ENCODE measurements around the gene INTS14. TPM values are rescaled to one million over a fixed set of nuclear protein-coding genes. Genes with fewer than 3 reads are reported as not detected.

INTS14 gene
- total and polyA plus RNA-seq, 2 of the 8 experiments (the other 6 are each of a cell fraction or from before 2014, with no cell fraction given): 33.1 to 33.7 TPM

DNA sequence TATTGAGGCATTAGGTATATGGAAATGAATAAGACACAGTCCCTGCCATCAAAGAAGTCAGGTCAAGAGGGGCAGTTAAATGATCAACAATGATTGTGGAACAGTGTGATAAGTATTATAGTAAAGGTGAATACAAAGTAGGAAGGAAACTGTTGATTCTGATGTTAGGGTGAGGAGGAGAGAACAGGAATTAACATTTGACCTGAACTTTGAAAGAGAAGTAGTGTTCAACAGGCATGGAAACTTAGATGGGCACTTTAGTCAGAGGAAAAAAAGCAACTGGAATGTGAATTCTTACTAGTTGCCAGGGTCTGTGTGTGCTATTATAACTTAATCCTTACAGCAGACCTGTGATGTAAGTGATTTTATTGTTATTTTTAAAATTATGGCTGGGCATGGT, 63.1 kb downstream of the INTS14 start:
- H3K14ac ChIP-seq (ENCODE audit: insufficient read length): no peak overlapping the region
- DNase-seq (ENCODE audit: low read depth in 1 of 2, low spot score in 2 of 2) (no peak), FAIRE-seq (no peak)
- no peak overlapping the region for H3K56ac ChIP-seq (replicated peaks; ENCODE audit: insufficient read length, low read depth, low read length)
- no peak overlapping the region for H3K4me3 ChIP-seq (ENCODE audit: extremely low read depth in 1 of 4, insufficient read depth in 2 of 4, low read depth in 3 of 4, low read length in 4 of 4)
- H3K18ac ChIP-seq (ENCODE audit: extremely low read depth, low read length): no peak overlapping the region
- H2AFZ ChIP-seq (ENCODE audit: low read length): no peak overlapping the region
- H3K4me1 ChIP-seq (replicated peaks in 1 of 4; ENCODE audit: control insufficient read depth in 3 of 4, insufficient read depth in 4 of 4, low read length in 3 of 4): peaks cover 0 to 2% (median 0%) of the 10 kb centered on the region in 4 experiments; a peak in 1 of 7 replicates
- no peak overlapping the region for H4K91ac ChIP-seq (replicated peaks; ENCODE audit: insufficient read length, low read length)
- peaks cover 6 to 80% of the 10 kb centered on the region in 2 experiments for H3K79me2 ChIP-seq (ENCODE audit: control insufficient read depth in 1 of 2, insufficient read depth in 2 of 2, low read length in 2 of 2)
- no peak overlapping the region for H3K4ac ChIP-seq (replicated peaks; ENCODE audit: insufficient read length, low read depth, low read length)
- ChIA-PET CTCF (ENCODE audit: partially characterized antibody) (no interaction called here), POLR2A (ENCODE audit: partially characterized antibody) (interaction anchor here (1.1 kb wide), 1 partner anchor 17 kb away, joined by 6 read pairs; the partner anchor contains the start of gene HACD3)
- H4K20me1 ChIP-seq (replicated peaks in 1 of 2; ENCODE audit: control insufficient read depth in 1 of 2, insufficient read depth in 2 of 2, low read length in 2 of 2): peaks cover 18 to 25% of the 10 kb centered on the region in 2 experiments
- peaks cover 6% of the 10 kb centered on the region; the same call in 1 of the 2 replicates for H3K79me1 ChIP-seq (ENCODE audit: low read depth, low read length)
- no peak overlapping the region for H2BK12ac ChIP-seq (ENCODE audit: low read depth, low read length)
- no peak overlapping the region for H3K9ac ChIP-seq (replicated peaks in 1 of 4; ENCODE audit: extremely low read depth in 1 of 4, low read depth in 3 of 4, low read length in 3 of 4)
- H2AK5ac ChIP-seq (ENCODE audit: low read depth, low read length): no peak overlapping the region
- no peaks in the 10 kb centered on the region; a peak in 1 of 8 replicates for H3K36me3 ChIP-seq (ENCODE audit: control insufficient read depth in 2 of 4, insufficient read depth in 4 of 4, low read length in 3 of 4)
- TF ChIP-seq SAP30 (IDR thresholded peaks at IDR 0.05; ENCODE audit: insufficient read depth, insufficient replicate concordance, low read length): no peak
- TF ChIP-seq JUND (IDR thresholded peaks at IDR 0.05; ENCODE audit: low read length): no peak
- no peak for TF ChIP-seq RXRA (IDR thresholded peaks at IDR 0.05; ENCODE audit: insufficient read depth, low read depth, low read length)
- TF ChIP-seq, protein P1, sequence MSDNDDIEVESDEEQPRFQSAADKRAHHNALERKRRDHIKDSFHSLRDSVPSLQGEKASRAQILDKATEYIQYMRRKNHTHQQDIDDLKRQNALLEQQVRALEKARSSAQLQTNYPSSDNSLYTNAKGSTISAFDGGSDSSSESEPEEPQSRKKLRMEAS (IDR thresholded peaks at IDR 0.05): no peak
- no peak for TF ChIP-seq CEBPB (IDR thresholded peaks at IDR 0.05; ENCODE audit: low read depth, low read length)
- H2BK20ac ChIP-seq (ENCODE audit: low read length): no peak overlapping the region
- no peaks in the 10 kb centered on the region for H3K23me2 ChIP-seq (ENCODE audit: low read depth, low read length)
- H4K8ac ChIP-seq (ENCODE audit: extremely low read depth, insufficient read depth, low read length): no peak overlapping the region
- H3K27ac ChIP-seq (ENCODE audit: low read depth, low read length): no peak overlapping the region
- H3K27me3 ChIP-seq (replicated peaks in 1 of 4; ENCODE audit: control insufficient read depth in 3 of 4, extremely low read depth in 1 of 4, insufficient read depth in 3 of 4, low read length in 3 of 4): no peaks in the 10 kb centered on the region
- H3K23ac ChIP-seq (ENCODE audit: insufficient read length): no peak overlapping the region
- H2BK5ac ChIP-seq (ENCODE audit: low read depth, low read length): no peak overlapping the region
- no peaks in the 10 kb centered on the region for H3K9me3 ChIP-seq (ENCODE audit: insufficient read depth in 2 of 2, low read depth in 1 of 2, low read length in 1 of 2)
- H2BK15ac ChIP-seq (ENCODE audit: low read length): no peak overlapping the region
- H4K5ac ChIP-seq (ENCODE audit: insufficient read length, low read depth, low read length): no peak overlapping the region
- H3K4me2 ChIP-seq (ENCODE audit: insufficient read depth in 1 of 2, low read depth in 2 of 2, low read length in 2 of 2): no peak overlapping the region
- no peak overlapping the region for H2BK120ac ChIP-seq (replicated peaks; ENCODE audit: low read depth, low read length)
